Astrocyte (in vitro differentiated cells and primary cell): ENCODE results near the gene PRKCE. TPM values are rescaled to one million over a fixed set of nuclear protein-coding genes. Genes with fewer than 3 reads are reported as not detected.

Experiments
- DNase-seq: peaks from one replicate; pipeline ENCODE4 v3.0.0-alpha.2; 2010; ENCODE audit warnings: low read depth
- FAIRE-seq: peaks from 2 replicates; lab custom pipeline; 2011; peaks lifted over from hg19 to GRCh38; lab: Jason Lieb, UNC
- H2AFZ ChIP-seq: 2 replicates; pipeline ENCODE4 v1.6.0; 2012; ENCODE audit warnings: low read depth, low read length, inconsistent platforms
- H3K27ac ChIP-seq: 2 replicates; pipeline ENCODE4 v1.5.1; 2011; ENCODE audit warnings: low read depth, low read length, inconsistent platforms
- H3K27me3 ChIP-seq: 2 replicates; pipeline ENCODE4 v1.6.0; 2011; ENCODE audit warnings: low read length, inconsistent platforms; ENCODE audit not compliant: insufficient read depth
- H3K36me3 ChIP-seq: 2 replicates; pipeline ENCODE4 v1.5.1; 2011; ENCODE audit warnings: low read length, inconsistent platforms; ENCODE audit not compliant: insufficient read depth
- H3K4me1 ChIP-seq: 2 replicates; pipeline ENCODE4 v1.5.1; 2011; ENCODE audit warnings: low read length, inconsistent platforms; ENCODE audit not compliant: insufficient read depth
- H3K4me2 ChIP-seq: 2 replicates; pipeline ENCODE4 v1.6.0; 2012; ENCODE audit warnings: low read length, inconsistent platforms
- H3K4me3 ChIP-seq: 2 replicates; pipeline ENCODE4 v1.5.1; 2011; ENCODE audit warnings: low read depth, mild to moderate bottlenecking, low read length, inconsistent platforms; ENCODE audit not compliant: insufficient read depth
- H3K79me2 ChIP-seq: 2 replicates; pipeline ENCODE4 v1.6.0; 2012; ENCODE audit warnings: mild to moderate bottlenecking, low read length, inconsistent platforms; ENCODE audit not compliant: insufficient read depth
- H3K9ac ChIP-seq: 2 replicates; pipeline ENCODE4 v1.6.0; 2012; ENCODE audit warnings: mild to moderate bottlenecking, low read length, inconsistent platforms
- H3K9me3 ChIP-seq: 2 replicates; pipeline ENCODE4 v1.5.1; 2012; ENCODE audit warnings: low read depth, mild to moderate bottlenecking, low read length, inconsistent platforms; ENCODE audit not compliant: insufficient read depth
- H4K20me1 ChIP-seq: 2 replicates; pipeline ENCODE4 v1.6.0; 2012; ENCODE audit warnings: low read length, inconsistent platforms; ENCODE audit not compliant: insufficient read depth
- H3K27ac Mint-ChIP-seq: one replicate; pipeline ENCODE4 v1.8.0; 2021; ENCODE audit warnings: mild to moderate bottlenecking, mixed read lengths; ENCODE audit not compliant: unreplicated experiment
- H3K27me3 Mint-ChIP-seq: one replicate; pipeline ENCODE4 v1.8.0; 2021; ENCODE audit warnings: low read depth, mixed read lengths; ENCODE audit not compliant: unreplicated experiment
- H3K36me3 Mint-ChIP-seq: one replicate; pipeline ENCODE4 v1.8.0; 2021; ENCODE audit warnings: low read depth, mixed read lengths; ENCODE audit not compliant: unreplicated experiment
- H3K4me1 Mint-ChIP-seq: one replicate; pipeline ENCODE4 v1.8.0; 2021; ENCODE audit warnings: low read depth, mixed read lengths; ENCODE audit not compliant: unreplicated experiment
- H3K4me3 Mint-ChIP-seq: one replicate; pipeline ENCODE4 v1.8.0; 2021; ENCODE audit warnings: mild to moderate bottlenecking, moderate library complexity, mixed read lengths; ENCODE audit not compliant: unreplicated experiment
- H3K9me3 Mint-ChIP-seq: one replicate; pipeline ENCODE4 v1.8.0; 2021; ENCODE audit warnings: mild to moderate bottlenecking, mixed read lengths; ENCODE audit not compliant: unreplicated experiment
- EZH2 ChIP-seq: IDR thresholded peaks from 2 replicates; pipeline ENCODE4 v1.6.1; 2012; ENCODE audit warnings: mild to moderate bottlenecking, low read length, inconsistent platforms; ENCODE audit not compliant: insufficient read depth
- total RNA-seq: library from RNA; stranded (reverse); gene quantifications from 2 replicates; pipeline ENCODE4 v1.2.1, GENCODE V29; 2021
- TF ChIP-seq, protein P1 (sequence below): IDR thresholded peaks from 2 replicates; pipeline ENCODE4 v1.5.1; 2011; ENCODE audit warnings: low read depth, mild to moderate bottlenecking, inconsistent platforms, low read length, moderate library complexity; ENCODE audit not compliant: insufficient read depth

PRKCE gene
- total RNA-seq, 1 donor from 2014 or later, result 12.8 TPM

DNA sequence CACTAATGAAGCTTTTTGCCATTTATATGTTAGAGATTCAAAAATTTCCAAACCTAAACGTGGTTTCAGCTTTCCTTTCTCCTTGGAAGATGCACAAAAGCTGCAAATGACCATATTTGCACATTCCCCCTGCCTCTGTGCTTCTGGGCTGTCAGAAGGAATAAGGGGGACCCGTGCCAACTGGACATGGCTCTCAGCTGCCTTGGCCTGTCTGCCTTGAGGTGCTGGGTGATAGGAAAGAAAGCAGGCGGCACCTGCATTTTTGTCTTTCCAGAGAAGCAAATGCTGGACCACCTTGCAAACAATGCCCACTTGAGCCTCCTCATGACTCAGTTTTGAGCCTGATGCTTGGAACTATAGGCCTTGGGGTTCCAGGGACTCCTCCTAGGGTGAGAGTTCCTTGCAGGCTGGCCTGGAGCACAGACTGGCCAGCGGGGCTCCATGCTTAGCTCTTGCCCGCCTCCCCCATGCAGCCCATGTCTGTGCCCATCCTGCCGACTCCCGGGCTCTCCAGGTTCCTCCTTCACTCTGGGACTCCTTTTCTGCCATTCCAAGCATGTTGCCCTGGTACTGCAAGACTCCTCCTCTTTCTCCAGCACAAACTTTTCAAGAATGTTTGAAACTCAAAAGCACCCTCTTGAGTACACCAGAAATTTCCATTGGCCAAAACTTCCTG, 536.7 kb downstream of the PRKCE start:
- H3K4me2 ChIP-seq, result no peak overlapping the region
- H3K9ac ChIP-seq, result no peak overlapping the region
- Mint-ChIP-seq H3K4me3 (no peak overlapping the region), H3K27ac (no peak overlapping the region), H3K27me3 (peaks cover 3% of the 10 kb centered on the region), H3K4me1 (no peaks in the 10 kb centered on the region), H3K9me3 (no peaks in the 10 kb centered on the region), H3K36me3 (peaks cover 14% of the 10 kb centered on the region)
- TF ChIP-seq EZH2, result no peak
- TF ChIP-seq, protein P1, sequence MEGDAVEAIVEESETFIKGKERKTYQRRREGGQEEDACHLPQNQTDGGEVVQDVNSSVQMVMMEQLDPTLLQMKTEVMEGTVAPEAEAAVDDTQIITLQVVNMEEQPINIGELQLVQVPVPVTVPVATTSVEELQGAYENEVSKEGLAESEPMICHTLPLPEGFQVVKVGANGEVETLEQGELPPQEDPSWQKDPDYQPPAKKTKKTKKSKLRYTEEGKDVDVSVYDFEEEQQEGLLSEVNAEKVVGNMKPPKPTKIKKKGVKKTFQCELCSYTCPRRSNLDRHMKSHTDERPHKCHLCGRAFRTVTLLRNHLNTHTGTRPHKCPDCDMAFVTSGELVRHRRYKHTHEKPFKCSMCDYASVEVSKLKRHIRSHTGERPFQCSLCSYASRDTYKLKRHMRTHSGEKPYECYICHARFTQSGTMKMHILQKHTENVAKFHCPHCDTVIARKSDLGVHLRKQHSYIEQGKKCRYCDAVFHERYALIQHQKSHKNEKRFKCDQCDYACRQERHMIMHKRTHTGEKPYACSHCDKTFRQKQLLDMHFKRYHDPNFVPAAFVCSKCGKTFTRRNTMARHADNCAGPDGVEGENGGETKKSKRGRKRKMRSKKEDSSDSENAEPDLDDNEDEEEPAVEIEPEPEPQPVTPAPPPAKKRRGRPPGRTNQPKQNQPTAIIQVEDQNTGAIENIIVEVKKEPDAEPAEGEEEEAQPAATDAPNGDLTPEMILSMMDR, result no peak
- H3K27ac ChIP-seq, result no peak overlapping the region
- no peaks in the 10 kb centered on the region for H4K20me1 ChIP-seq
- no peaks in the 10 kb centered on the region for H3K27me3 ChIP-seq
- no peak overlapping the region for H3K4me3 ChIP-seq
- DNase-seq (no peak), FAIRE-seq (no peak)
- H3K9me3 ChIP-seq, result no peaks in the 10 kb centered on the region
- no peaks in the 10 kb centered on the region for H3K4me1 ChIP-seq
- no peaks in the 10 kb centered on the region for H3K36me3 ChIP-seq
- no peak overlapping the region for H2AFZ ChIP-seq
- no peaks in the 10 kb centered on the region for H3K79me2 ChIP-seq

DNA sequence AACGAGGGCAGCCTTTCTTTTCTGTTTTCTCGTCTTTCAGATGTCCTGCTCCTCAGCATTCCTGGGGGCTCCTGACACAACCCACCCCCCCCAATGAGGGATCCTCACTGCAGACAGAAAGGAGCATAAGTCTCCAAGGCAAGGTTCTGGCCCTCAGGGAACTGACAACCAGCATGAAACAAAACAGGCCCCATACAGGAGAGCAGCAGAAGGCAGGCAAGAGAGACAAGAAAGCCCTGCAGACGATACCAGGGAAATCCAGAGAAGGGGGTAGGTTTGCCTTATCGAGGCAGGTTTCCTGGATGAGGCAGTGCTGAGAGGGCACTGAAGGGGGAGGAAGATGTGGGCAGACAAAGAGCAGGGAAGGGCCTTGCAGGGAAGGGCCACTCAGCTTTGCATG, 541.9 kb downstream of the PRKCE start:
- FAIRE-seq (no peak), DNase-seq (no peak)
- peaks cover 3% of the 10 kb centered on the region for H3K9me3 Mint-ChIP-seq

DNA sequence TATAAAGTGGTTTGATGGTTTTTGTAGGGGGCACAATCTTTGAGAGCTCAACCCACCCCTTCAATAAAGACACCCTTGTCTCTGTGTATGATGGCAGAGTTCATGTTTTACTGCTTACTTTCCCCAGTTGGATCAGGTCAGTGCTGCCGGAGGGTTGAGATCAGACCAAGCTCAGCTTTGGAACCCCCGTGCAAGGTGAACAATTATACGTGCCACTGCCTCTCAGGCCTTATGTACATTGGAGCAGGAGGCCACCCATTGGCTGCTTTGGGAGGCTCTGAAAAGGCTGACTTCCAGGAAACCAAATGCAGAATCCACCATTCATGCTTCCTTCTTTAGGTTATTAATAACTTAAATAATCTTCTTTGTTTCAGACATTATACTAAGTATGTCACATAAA, 542.4 kb downstream of the PRKCE start:
- Mint-ChIP-seq H3K27me3 (peaks cover 8% of the 10 kb centered on the region), H3K9me3 (peaks cover 3% of the 10 kb centered on the region), H3K27ac (no peak overlapping the region), H3K4me1 (peaks cover 11% of the 10 kb centered on the region), H3K4me3 (no peak overlapping the region), H3K36me3 (no peaks in the 10 kb centered on the region)
- H3K9ac ChIP-seq, result no peak overlapping the region
- DNase-seq (no peak), FAIRE-seq (no peak)
- H3K79me2 ChIP-seq, result no peaks in the 10 kb centered on the region
- H3K9me3 ChIP-seq, result no peaks in the 10 kb centered on the region
- TF ChIP-seq, protein P1, result no peak
- TF ChIP-seq EZH2, result no peak
- no peak overlapping the region for H2AFZ ChIP-seq
- no peaks in the 10 kb centered on the region for H3K27me3 ChIP-seq
- no peaks in the 10 kb centered on the region for H3K36me3 ChIP-seq
- no peaks in the 10 kb centered on the region for H4K20me1 ChIP-seq
- no peak overlapping the region for H3K4me3 ChIP-seq
- no peaks in the 10 kb centered on the region for H3K4me1 ChIP-seq
- H3K4me2 ChIP-seq, result no peak overlapping the region
- H3K27ac ChIP-seq, result no peak overlapping the region

More for the DNA sequence above, 541.9 kb downstream of the PRKCE start:
- Mint-ChIP-seq H3K27ac (no peak overlapping the region), H3K27me3 (peaks cover 8% of the 10 kb centered on the region), H3K36me3 (peaks cover 1% of the 10 kb centered on the region), H3K4me3 (no peak overlapping the region), H3K4me1 (peaks cover 11% of the 10 kb centered on the region)
- H3K27me3 ChIP-seq, result no peaks in the 10 kb centered on the region
- no peak overlapping the region for H3K4me2 ChIP-seq
- H3K4me1 ChIP-seq, result no peaks in the 10 kb centered on the region
- H3K9ac ChIP-seq, result no peak overlapping the region
- H3K36me3 ChIP-seq, result no peaks in the 10 kb centered on the region
- TF ChIP-seq, protein P1, result no peak
- no peak for TF ChIP-seq EZH2
- H3K27ac ChIP-seq, result no peak overlapping the region
- H3K79me2 ChIP-seq, result no peaks in the 10 kb centered on the region
- no peak overlapping the region for H3K4me3 ChIP-seq
- H3K9me3 ChIP-seq, result no peaks in the 10 kb centered on the region
- H4K20me1 ChIP-seq, result no peaks in the 10 kb centered on the region
- no peak overlapping the region for H2AFZ ChIP-seq
